Stimulated activated CD4-positive, alpha-beta T cell treated with anti-CD3 and anti-CD28 coated beads, Interleukin-1b, Interleukin-23, amount 100 ng/mL, for 4 hours (primary cell): ENCODE data around the gene LTA4H.

Experiments
- DNase-seq, 2 donors: peaks; one replicate each; pipeline ENCODE4 v3.0.0-alpha.2; 2020; ENCODE audit warnings: low read depth in 2 of 2

The LTA4H gene

GRCh38 chr12:96034621-96035282 is 635 bp downstream of the LTA4H start:
- DNase-seq, result peak in 1 of 2 donors; percentile 10

GRCh38 chr12:96033549-96034389 is 1.6 kb downstream of the LTA4H start:
- no peak for DNase-seq

- DNase-seq, result no peak
These were observed 5.6 kb downstream of the LTA4H start for GRCh38 chr12:96029826-96030225.

GRCh38 chr12:96028538-96028937 is 6.8 kb downstream of the LTA4H start:
- no peak for DNase-seq

GRCh38 chr12:96026331-96026730 is 9.1 kb downstream of the LTA4H start:
- DNase-seq, result no peak

GRCh38 chr12:96025518-96025917 is 9.9 kb downstream of the LTA4H start:
- no peak for DNase-seq

GRCh38 chr12:96020314-96021003 is 14.9 kb downstream of the LTA4H start:
- no peak for DNase-seq

- DNase-seq, result no peak
These were observed 19.7 kb downstream of the LTA4H start for GRCh38 chr12:96015672-96016071.

GRCh38 chr12:96014943-96015599 is 20.3 kb downstream of the LTA4H start:
- no peak for DNase-seq

- DNase-seq, result no peak
These were observed 27.7 kb downstream of the LTA4H start for GRCh38 chr12:96007729-96008128.

GRCh38 chr12:96006727-96007126 is 28.7 kb downstream of the LTA4H start:
- DNase-seq, result no peak

GRCh38 chr12:96000858-96001257 is 34.5 kb downstream of the LTA4H start:
- DNase-seq, result no peak

- DNase-seq, result no peak
These were observed 35.9 kb downstream of the LTA4H start for GRCh38 chr12:95999484-95999883.

- DNase-seq, result peak; percentile 5 to 27
These were observed 36.6 kb downstream of the LTA4H start for GRCh38 chr12:95998611-95999286.

GRCh38 chr12:95997911-95998510 is 37.4 kb downstream of the LTA4H start:
- DNase-seq, result no peak

GRCh38 chr12:95997276-95997675 is 38.1 kb downstream of the LTA4H start:
- no peak for DNase-seq

GRCh38 chr12:95996034-95996658 is 39.2 kb downstream of the LTA4H start, which contains the start of gene HAL:
Gene HAL, minus strand, starts transcription at chr12:95996344. Its CDS starts 434 bp downstream, at chr12:95995910.
- no peak for DNase-seq

- no peak for DNase-seq
These were observed 40.0 kb downstream of the LTA4H start for GRCh38 chr12:95995238-95996031.

GRCh38 chr12:95994476-95994875 is 40.9 kb downstream of the LTA4H start:
- no peak for DNase-seq

GRCh38 chr12:95993907-95994306 is 41.5 kb downstream of the LTA4H start:
- no peak for DNase-seq
